ENCODE measurements around the gene ZNF420.
"Not testable (repeated sequence)": the region's sequence is repeated elsewhere in the genome, so short reads cannot be mapped to it uniquely, and the experiment has no call there.

Gene ZNF420

DNA sequence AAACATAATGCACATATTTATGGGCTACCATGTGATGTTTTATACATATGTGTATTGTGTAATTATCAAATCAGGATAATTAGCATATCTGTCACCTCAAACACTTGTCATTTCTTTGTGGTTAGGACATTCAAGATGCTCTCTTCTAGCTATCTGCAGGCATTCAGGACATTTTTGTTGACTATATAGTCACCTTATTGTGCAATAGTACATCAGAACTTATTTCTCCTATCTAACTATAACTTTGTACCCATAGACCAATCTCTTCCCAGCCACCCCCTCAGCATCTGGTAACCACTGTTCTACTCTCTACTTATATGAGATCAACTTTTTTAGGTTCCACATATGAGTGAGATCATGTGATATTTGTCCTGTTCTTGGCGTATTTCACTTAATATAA lies 20.3 kb downstream of the ZNF420 start:
- no peak overlapping the region for H3K27ac ChIP-seq
- TF ChIP-seq ZFX (IDR thresholded peaks at IDR 0.05; ENCODE audit: borderline replicate concordance) = no peak
- TF ChIP-seq, protein P1, sequence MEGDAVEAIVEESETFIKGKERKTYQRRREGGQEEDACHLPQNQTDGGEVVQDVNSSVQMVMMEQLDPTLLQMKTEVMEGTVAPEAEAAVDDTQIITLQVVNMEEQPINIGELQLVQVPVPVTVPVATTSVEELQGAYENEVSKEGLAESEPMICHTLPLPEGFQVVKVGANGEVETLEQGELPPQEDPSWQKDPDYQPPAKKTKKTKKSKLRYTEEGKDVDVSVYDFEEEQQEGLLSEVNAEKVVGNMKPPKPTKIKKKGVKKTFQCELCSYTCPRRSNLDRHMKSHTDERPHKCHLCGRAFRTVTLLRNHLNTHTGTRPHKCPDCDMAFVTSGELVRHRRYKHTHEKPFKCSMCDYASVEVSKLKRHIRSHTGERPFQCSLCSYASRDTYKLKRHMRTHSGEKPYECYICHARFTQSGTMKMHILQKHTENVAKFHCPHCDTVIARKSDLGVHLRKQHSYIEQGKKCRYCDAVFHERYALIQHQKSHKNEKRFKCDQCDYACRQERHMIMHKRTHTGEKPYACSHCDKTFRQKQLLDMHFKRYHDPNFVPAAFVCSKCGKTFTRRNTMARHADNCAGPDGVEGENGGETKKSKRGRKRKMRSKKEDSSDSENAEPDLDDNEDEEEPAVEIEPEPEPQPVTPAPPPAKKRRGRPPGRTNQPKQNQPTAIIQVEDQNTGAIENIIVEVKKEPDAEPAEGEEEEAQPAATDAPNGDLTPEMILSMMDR (IDR thresholded peaks at IDR 0.05) = no peak

DNA sequence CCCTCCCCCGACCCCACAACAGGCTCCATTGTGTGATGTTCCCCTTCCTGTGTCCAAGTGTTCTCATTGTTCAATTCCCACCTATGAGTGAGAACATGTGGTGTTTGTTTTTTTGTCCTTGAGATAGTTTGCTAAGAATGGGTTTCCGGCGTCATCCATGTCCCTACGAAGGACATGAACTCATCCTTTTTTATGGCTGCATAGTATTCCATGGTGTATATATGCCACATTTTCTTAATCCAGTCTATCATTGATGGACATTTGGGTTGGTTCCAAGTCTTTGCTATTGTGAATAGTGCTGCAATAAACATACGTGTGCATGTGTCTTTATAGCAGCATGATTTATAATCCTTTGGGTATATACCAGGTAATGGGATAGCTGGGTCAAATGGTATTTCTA lies 25.9 kb downstream of the ZNF420 start:
- not testable (repeated sequence) for H3K27ac ChIP-seq

GRCh38 chr19:37111753-37112152 lies 33.5 kb downstream of the ZNF420 start:
- H3K27ac ChIP-seq = not testable (repeated sequence)
- TF ChIP-seq, protein P1 (IDR thresholded peaks at IDR 0.05) = peak; percentile 25

DNA sequence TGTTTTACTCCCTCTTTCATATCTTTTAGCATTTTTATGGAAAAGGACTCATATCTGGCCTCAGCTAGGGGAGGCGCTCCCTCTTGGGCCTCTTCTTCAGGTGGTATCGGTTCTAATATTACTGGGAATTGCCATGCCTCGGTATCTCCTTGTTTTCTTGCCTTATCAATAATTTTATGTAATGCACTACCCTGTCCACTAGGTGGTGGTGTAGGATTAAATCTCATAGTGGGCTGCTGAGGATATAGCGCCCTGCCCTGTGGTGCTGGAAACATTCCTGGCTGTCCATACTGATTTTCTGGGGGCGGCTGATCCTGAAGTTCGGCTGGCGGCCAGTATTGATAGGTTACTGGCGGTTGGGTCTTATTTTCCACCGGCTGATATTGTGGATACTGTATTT lies 35.8 kb downstream of the ZNF420 start:
- TF ChIP-seq, protein P1 (IDR thresholded peaks at IDR 0.05) = peak; percentile 30
- TF ChIP-seq ZFX (IDR thresholded peaks at IDR 0.05; ENCODE audit: borderline replicate concordance) = no peak
- no peak overlapping the region for H3K27ac ChIP-seq

- not testable (repeated sequence) for H3K27ac ChIP-seq
Measured at GRCh38 chr19:37122093-37122492, 43.9 kb downstream of the ZNF420 start.

DNA sequence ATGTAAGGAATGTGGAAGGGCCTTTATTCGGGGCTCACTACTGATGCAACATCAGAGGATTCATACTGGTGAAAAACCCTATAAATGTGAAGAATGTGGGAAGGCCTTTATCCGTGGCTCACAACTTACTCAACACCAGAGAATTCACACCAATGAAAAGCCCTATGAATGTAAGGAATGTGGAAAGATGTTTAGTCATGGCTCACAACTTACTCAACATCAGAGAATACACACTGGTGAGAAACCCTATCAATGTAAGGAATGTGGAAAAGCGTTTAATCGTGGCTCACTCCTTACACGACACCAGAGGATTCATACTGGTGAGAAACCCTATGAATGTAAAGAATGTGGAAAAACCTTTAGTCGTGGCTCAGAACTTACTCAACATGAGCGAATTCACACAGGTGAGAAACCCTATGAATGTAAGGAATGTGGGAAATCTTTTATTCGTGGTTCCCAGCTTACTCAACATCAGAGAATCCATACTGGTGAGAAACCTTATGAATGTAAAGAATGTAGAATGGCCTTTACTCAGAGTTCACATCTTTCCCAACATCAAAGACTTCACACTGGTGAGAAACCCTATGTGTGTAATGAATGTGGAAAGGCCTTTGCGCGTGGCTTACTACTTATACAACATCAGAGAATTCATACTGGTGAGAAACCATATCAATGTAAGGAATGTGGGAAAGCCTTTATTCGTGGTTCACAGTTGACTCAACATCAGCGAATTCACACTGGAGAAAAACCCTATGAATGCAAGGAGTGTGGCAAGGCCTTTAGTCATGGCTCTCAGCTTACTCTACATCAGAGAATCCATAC lies 50.0 kb downstream of the ZNF420 start:
- H3K27ac ChIP-seq = no peak overlapping the region
- TF ChIP-seq, protein P1 (IDR thresholded peaks at IDR 0.05) = no peak
- no peak for TF ChIP-seq ZFX (IDR thresholded peaks at IDR 0.05; ENCODE audit: borderline replicate concordance)

DNA sequence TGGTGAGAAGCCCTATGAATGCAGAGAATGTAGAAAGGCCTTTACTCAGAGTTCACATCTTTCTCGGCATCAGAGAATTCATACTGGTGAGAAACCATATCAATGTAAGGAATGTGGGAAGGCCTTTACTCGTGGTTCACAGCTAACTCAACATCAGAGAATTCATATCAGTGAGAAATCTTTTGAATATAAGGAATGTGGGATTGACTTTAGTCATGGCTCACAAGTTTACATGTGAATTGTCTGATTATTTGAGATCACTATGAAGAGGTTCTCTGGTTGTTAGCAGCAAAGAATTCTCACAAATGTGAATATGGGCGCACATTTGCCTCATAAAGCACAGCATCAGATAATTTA lies 50.6 kb downstream of the ZNF420 start:
- H3K27ac ChIP-seq = no peak overlapping the region
- TF ChIP-seq, protein P1 (IDR thresholded peaks at IDR 0.05) = no peak
- TF ChIP-seq ZFX (IDR thresholded peaks at IDR 0.05; ENCODE audit: borderline replicate concordance) = no peak

- TF ChIP-seq ZFX (IDR thresholded peaks at IDR 0.05; ENCODE audit: borderline replicate concordance) = no peak
- TF ChIP-seq, protein P1 (IDR thresholded peaks at IDR 0.05) = no peak
Measured at GRCh38 chr19:37136111-37136510, 57.9 kb downstream of the ZNF420 start.

More at GRCh38 chr19:37136111-37136510, 57.9 kb downstream of the ZNF420 start:
- H3K27ac ChIP-seq = no peak overlapping the region

All from 22Rv1 (cell line).